ENCODE data around the gene CREB5.

DNA sequence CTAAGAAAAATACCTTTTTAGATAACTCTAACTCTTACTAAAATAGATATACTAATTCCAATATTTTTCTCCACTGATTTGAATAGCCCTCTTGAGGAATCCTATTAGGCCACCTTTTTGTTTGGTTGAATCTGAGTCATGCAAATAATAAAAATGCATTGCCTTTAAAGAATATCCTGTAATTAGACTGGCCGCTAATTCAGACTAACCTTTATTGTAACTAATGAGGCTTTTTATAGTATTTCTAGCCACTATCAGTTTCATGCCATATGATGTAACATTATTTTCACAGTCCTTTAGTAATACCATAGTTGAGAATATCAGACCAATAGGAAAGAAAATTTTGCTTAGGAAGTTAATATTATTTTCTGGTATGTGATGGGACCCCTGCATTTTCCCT lies 90.1 kb downstream of the CREB5 start:
- TF ChIP-seq GATA2 (IDR thresholded peaks at IDR 0.05; ENCODE audit: low read depth, low read length) (no peak), GATA3 (IDR thresholded peaks at IDR 0.05; ENCODE audit: low read depth, low read length) (no peak)

Data from SH-SY5Y (cell line).